Skeletal muscle satellite cell (primary cell): ENCODE results near the gene IER5.
"Not testable (repeated sequence)": the region's sequence is repeated elsewhere in the genome, so short reads cannot be mapped to it uniquely, and the experiment has no call there.

Source experiments
- H3K27me3 ChIP-seq: 2 replicates; pipeline ENCODE4 v1.7.0; 2013; ENCODE audit warnings: low read length; ENCODE audit not compliant: control insufficient read depth, insufficient read depth
- H3K36me3 ChIP-seq: 2 replicates; pipeline ENCODE4 v1.7.0; 2013; ENCODE audit warnings: mild to moderate bottlenecking, control low read depth, low read length; ENCODE audit not compliant: insufficient read depth
- H3K4me1 ChIP-seq: 2 replicates; pipeline ENCODE4 v1.7.0; 2013; ENCODE audit warnings: low read length; ENCODE audit not compliant: control insufficient read depth, insufficient read depth
- H3K4me2 ChIP-seq: 2 replicates; pipeline ENCODE4 v1.7.0; 2013; ENCODE audit warnings: mild to moderate bottlenecking, low read length
- H3K4me3 ChIP-seq: 2 replicates; pipeline ENCODE4 v1.7.0; 2013; ENCODE audit warnings: low read length
- H3K9ac ChIP-seq: 2 replicates; pipeline ENCODE4 v1.7.0; 2013; ENCODE audit warnings: mild to moderate bottlenecking, low read depth, low read length, moderate library complexity
- H3K9me3 ChIP-seq: replicated peaks from 2 replicates; pipeline ENCODE4 v1.7.0; 2013; ENCODE audit warnings: mild to moderate bottlenecking, control low read depth, low read length

IER5 gene

DNA sequence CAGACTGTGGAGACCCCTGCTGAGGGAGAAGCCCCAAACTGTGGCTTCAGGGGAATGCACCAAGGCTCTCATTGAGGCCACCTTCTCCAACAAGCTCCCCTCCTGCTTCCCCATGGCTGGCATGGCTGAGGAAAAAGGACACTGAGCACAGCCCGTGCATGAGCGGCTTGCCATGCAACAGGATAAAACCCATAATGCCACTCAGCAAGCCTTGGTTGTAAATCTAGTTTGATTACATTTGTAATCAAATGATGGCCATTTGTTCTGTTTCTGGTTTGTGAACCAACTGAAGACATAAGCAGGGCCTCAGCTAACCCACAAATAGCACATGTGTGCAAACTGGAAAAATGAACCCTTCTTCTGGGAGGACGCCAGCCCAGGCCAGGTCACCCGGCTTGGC is 27.6 kb upstream of the IER5 start:
- H3K4me3 ChIP-seq, H3K9ac ChIP-seq, H3K36me3 ChIP-seq: not testable (repeated sequence)

DNA sequence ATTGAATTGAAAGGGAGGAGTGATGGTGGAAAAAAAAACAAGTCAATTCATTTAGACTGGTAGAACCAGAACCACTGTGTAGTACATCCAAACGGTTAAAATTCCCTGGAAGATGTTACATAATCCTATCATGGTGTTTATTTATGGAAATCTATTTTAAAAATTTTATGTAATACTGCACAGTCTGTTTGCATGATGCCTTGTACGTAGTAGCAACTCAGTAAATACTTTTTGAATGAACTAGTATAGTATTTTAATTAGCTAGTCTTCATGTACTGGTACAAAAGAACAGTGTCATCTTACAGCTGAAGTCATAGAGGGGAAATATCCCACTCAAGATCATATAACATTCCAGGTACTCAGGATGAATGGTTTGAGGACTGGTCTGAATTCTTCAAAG is 27.0 kb upstream of the IER5 start:
- Histone ChIP-seq H3K4me3 (no peak overlapping the region), H3K4me1 (peaks cover 13% of the 10 kb centered on the region), H3K27me3 (no peaks in the 10 kb centered on the region), H3K9me3 (no peaks in the 10 kb centered on the region), H3K9ac (no peak overlapping the region), H3K36me3 (no peaks in the 10 kb centered on the region), H3K4me2 (no peak overlapping the region)

More for the DNA sequence above, 27.6 kb upstream of the IER5 start:
- H3K4me1 ChIP-seq, result peaks cover 13% of the 10 kb centered on the region
- H3K4me2 ChIP-seq, H3K9me3 ChIP-seq, H3K27me3 ChIP-seq: not testable (repeated sequence)

DNA sequence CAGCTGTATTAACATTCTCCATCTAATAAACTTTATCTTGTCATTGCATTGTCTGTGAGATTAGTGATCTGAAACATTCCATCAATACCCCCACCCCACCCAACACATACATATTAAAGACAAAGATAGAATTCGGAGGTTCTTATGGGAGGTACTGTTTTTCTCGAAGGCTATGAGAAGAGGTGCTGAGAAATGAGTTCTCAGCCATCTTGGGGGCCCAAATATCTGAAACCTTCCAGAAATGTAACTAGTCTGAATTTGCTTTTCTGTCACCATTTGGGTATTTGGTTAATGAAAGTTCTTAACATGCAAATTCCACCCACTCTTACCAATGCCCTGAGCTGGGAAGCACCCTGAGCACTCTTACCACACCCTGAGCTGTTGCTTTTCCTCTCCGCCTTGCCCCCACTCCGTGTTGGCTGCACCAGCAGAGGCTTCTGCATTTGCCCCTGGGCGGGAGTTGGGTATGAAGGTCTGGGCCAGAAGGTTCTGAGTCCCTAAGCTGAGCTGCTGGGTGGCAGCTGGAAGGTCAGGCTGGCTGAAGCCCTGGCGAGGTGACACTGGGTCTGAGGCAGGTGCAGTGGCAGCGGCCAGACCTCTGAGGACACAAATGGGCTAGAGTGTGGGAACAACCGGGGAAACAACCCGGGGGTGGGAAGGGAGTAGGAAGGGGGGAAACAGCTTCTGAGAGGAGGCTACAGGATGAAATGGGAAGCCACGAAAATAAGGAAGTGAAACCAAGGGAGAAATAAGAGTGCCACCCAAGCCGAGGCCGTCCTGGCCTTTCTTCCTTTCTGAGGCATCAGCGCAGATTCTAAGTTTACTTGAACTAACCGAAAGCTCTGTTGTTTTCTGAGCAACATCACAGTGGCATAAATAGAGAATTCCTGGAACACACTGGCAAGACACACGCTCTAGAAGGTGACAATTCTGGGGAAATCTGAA is 26.3 kb upstream of the IER5 start:
- Histone ChIP-seq H3K27me3 (no peaks in the 10 kb centered on the region), H3K4me2 (peak overlapping the region; percentile 73), H3K4me3 (peak overlapping the region; percentile 43), H3K9ac (peak overlapping the region; percentile 57), H3K9me3 (no peaks in the 10 kb centered on the region), H3K4me1 (peaks cover 13% of the 10 kb centered on the region), H3K36me3 (no peaks in the 10 kb centered on the region)

DNA sequence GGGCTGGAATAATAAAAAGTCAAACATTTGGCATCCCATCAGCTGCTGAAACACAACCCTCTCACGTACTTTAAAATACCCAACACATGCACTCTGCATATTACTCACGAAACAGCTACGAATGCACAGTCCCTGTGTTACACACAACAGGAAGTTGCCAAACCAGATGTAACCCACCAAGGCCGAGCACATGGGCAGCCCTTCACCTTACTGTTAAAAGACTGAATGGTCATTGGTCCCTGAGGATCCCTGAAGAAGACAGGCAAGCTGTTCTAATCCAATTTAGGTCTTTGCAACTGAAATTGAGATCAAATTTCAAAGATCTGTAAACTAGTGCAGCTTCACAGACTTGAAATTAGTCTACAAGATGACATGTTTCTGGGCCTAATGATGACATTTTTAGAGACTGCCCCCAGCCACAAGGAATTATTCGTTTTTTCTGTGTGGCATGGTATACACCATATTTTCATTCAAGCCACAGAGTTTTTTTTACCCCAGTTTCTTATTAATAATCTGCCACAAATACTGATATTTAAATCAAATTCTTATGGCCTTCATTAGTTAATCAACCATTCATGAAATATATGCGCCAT is 25.6 kb upstream of the IER5 start:
- Histone ChIP-seq H3K9ac (peak overlapping the region; percentile 57), H3K4me3 (peak overlapping the region; percentile 43)

DNA sequence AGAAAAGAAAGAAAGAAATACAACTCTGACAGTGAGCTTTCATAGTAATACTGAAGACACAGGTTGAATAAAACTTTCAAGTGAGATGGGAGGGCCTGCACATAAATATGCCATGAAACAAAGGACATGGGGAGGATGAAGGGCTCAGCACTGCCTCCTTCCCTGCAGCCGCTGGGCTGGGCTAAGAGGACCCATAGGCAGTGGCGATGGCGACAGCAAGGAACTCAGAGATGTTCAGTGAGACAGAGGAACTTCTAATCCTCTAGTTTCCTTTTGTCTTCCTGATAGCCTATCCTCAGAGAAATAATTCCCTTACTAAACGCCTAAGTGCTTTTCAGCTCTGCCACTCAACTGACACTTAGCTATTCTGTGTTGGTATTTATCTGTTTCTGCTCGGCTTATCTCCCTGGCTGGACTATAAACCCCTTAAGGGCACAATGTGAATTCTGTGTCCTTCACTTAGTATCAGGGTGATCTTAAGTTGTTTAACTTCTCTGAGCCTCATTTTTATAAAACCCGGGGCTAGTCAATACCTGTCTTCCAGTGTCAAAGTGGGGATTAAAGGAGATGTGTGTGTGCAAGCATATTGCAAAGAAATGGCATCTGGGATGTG is 24.4 kb upstream of the IER5 start:
- Histone ChIP-seq H3K4me3 (no peak overlapping the region), H3K27me3 (no peaks in the 10 kb centered on the region), H3K9ac (no peak overlapping the region), H3K4me1 (peaks cover 13% of the 10 kb centered on the region), H3K9me3 (no peaks in the 10 kb centered on the region), H3K36me3 (no peaks in the 10 kb centered on the region), H3K4me2 (no peak overlapping the region)

More for the DNA sequence above, 25.6 kb upstream of the IER5 start:
- Histone ChIP-seq H3K4me1 (peaks cover 13% of the 10 kb centered on the region), H3K4me2 (peak overlapping the region; percentile 73), H3K9me3 (no peaks in the 10 kb centered on the region), H3K36me3 (no peaks in the 10 kb centered on the region), H3K27me3 (no peaks in the 10 kb centered on the region)

DNA sequence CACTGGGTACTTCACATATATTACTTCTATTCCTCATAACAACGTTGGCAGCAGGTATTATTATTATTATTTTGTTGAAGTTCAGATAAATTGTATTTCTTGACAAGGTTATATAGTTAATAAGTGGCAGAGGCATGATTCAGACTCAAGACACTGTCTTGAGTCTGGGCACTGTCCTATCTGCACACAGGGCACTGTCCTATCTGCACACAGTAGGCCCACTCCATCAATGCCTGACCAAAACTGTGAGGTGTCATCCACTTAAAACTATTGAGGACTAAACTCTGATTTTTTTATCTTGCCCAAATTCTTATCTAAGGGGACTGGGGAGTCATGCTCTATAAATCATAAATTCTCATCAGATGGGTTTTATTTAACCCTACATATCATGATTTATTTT is 23.8 kb upstream of the IER5 start:
- Histone ChIP-seq H3K9ac (no peak overlapping the region), H3K27me3 (no peaks in the 10 kb centered on the region), H3K4me2 (no peak overlapping the region), H3K4me1 (peaks cover 13% of the 10 kb centered on the region), H3K9me3 (no peaks in the 10 kb centered on the region), H3K4me3 (no peak overlapping the region), H3K36me3 (no peaks in the 10 kb centered on the region)

DNA sequence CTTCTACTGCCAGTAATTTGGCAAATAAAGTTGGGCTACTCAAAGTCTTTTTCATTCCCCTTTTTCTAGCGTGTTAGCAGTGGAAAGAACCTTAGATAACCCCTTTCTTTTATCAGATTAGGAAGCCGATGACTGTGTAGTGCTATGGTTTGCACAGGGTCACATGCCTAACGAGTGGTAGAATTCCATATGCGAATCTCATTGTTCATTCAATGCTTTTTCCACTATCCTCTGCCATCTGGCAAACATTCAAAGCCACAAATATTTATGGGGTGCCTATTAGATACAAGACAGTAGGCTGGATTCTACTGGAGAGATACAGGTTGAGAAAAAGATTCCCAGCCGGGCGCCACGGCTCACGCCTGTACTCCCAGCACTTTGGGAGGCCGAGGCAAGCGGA is 14.9 kb upstream of the IER5 start:
- H3K4me2 ChIP-seq, result no peak overlapping the region
- no peaks in the 10 kb centered on the region for H3K27me3 ChIP-seq
- no peak overlapping the region for H3K4me3 ChIP-seq
- peaks cover 19% of the 10 kb centered on the region for H3K4me1 ChIP-seq
- no peaks in the 10 kb centered on the region for H3K9me3 ChIP-seq
- H3K9ac ChIP-seq, result no peak overlapping the region
- no peaks in the 10 kb centered on the region for H3K36me3 ChIP-seq

DNA sequence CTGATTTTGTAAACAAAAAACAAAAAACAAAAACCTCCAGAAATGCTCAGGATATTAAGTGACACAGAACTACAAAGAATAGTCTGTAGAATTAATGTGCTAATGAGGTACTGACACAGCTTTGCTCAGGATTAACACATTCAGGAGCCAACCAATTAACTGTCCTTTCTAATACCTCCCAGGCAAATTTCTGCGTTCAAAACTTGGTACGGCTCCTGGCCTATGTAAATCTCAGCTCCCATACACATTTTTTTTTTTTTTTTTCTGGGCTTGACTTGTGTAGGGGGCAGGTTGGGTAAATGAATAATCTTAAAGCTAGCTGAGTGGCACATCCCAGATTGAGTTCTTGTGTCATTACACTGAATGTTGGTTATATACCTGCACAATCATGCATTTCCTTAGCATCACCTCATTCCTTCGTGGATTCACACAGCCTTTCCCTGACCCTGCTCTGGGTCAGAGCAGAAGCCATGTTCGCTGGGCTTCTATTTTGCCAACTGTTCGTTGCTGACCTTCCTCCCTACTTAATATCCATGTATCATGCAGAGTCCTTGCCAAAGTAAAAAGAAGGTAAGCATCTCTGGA is 12.6 kb upstream of the IER5 start:
- no peaks in the 10 kb centered on the region for H3K9me3 ChIP-seq
- H3K4me2 ChIP-seq, result no peak overlapping the region
- peaks cover 30% of the 10 kb centered on the region for H3K4me1 ChIP-seq

DNA sequence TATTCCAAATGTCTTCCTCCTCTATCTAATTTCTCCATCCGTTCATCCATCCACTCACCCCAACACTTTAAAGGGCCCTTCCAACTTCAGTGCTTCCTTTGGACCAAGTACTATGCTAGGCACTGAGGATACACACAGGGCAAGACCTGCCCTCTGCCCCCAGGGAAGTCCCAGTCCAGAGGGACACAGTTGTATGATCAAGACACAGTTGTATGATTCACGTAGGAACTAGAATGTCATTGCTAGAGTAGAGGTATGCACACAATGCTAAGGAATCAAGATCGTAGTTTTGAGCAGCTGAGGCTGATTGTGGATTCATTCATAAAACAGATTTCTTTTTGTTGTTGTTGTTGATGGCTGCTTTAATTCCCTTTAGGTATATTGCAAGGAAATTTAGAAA is 11.6 kb upstream of the IER5 start:
- H3K4me3 ChIP-seq, result no peak overlapping the region
- no peaks in the 10 kb centered on the region for H3K9me3 ChIP-seq
- H3K4me1 ChIP-seq, result peaks cover 30% of the 10 kb centered on the region
- no peaks in the 10 kb centered on the region for H3K27me3 ChIP-seq
- H3K36me3 ChIP-seq, result no peaks in the 10 kb centered on the region
- H3K9ac ChIP-seq, result no peak overlapping the region
- H3K4me2 ChIP-seq, result no peak overlapping the region

More for the DNA sequence above, 12.6 kb upstream of the IER5 start:
- Histone ChIP-seq H3K36me3 (no peaks in the 10 kb centered on the region), H3K4me3 (no peak overlapping the region), H3K27me3 (no peaks in the 10 kb centered on the region), H3K9ac (no peak overlapping the region)

DNA sequence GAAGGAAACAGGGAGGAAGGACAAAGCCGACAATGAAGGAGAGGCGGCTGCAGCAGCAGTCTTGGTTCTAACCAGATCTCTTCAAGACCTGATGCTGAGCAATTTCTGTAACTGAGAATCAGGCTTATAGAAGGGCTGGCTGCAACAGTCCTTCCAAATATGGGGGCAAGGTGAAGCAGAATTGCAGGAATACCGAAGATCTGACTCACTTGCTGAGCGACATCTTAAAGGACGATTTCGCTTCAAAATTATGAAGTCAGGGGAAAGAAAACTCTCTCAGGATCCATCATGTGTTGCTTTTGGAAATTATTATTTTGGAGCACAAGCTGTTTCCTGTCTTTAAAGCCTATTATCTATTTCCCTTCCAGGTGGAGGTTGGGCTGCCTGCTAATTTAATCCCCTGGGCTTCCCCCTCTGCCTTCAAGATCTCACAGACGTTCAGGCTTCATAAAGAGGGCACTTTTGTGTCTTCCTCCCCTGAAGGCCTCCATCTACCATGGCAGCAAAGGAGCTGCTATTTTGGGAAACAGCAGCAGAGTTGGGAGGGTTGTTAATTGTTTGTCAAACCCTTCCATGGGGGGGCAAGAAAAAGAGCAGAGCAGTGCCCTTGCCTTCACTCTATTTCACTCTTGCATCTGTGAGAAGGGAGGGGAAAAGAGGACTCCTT is 10.8 kb upstream of the IER5 start:
- Histone ChIP-seq H3K36me3 (no peaks in the 10 kb centered on the region), H3K9ac (peak overlapping the region; percentile 75), H3K4me1 (peaks cover 30% of the 10 kb centered on the region), H3K4me2 (peak overlapping the region; percentile 50), H3K4me3 (no peak overlapping the region), H3K27me3 (no peaks in the 10 kb centered on the region), H3K9me3 (no peaks in the 10 kb centered on the region)

DNA sequence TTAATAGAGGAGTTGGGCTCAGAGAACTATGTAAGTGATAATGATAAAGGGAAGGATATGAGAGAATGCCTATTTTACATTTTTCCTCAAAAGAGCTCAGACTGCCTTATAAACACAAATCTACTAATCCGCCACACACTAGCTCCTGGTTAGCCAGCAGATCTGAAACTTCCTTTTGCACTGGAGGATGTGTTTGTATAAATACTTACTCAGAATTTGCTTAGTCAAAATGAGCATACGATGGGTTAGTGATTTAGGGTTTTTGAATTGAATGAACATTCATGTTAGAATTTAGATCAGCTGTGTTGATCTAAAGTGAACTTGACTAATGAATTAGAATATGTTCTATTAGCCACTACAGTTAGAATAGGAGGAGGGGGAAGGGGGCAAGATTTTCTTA is 9.1 kb upstream of the IER5 start:
- H3K36me3 ChIP-seq, result no peaks in the 10 kb centered on the region
- H3K9ac ChIP-seq, result peak overlapping the region; percentile 75

More for the DNA sequence above, 9.1 kb upstream of the IER5 start:
- no peaks in the 10 kb centered on the region for H3K27me3 ChIP-seq
- no peak overlapping the region for H3K4me3 ChIP-seq
- peaks cover 35% of the 10 kb centered on the region for H3K4me1 ChIP-seq
- no peaks in the 10 kb centered on the region for H3K9me3 ChIP-seq
- no peak overlapping the region for H3K4me2 ChIP-seq
